UCSD-AML1 (cell line): ENCODE measurements around the gene PSMA7.
A peak's percentile ranks its signal among the peaks of the same experiment; 100 is the strongest.

Experiments
- DNase-seq: peaks from one replicate; lab custom pipeline; 2025; ENCODE audit not compliant: unreplicated experiment; lab: John Stamatoyannopoulos, UW

PSMA7 gene

DNA sequence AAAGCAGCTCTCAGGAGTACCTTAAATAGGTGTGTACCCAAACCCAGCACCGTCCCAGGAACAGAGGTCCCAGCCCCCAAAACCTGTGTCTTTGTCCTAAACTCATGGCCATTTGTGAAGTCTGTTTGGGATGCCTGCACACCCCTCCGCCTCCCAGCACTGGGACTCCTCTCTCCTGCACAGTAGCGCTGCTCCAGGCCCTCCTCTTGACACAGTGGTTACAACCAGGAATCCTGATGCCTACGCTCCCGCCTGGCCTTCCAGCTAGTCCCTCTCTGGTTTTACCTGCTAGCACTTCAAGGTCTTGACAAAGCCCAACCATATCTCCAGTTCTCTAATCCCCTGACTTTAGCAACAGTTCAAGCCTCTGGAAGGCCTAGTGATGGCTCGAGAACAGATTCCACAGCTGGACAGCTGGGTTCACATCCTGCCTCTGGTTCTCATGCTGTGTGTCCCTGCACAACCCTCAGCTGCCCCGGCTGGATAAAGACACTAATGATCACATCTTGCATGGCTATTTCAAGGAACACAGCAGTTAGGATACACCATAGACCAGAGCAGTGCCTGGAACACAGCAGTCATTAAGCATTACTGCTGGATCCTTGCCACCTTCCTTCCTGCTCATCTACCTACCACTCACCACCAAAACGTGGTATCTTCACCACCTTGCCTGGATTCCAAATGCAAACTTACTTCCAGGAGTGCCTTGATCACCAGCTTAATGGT lies 5.6 kb downstream of the PSMA7 start:
- DNase-seq, result no peak

DNA sequence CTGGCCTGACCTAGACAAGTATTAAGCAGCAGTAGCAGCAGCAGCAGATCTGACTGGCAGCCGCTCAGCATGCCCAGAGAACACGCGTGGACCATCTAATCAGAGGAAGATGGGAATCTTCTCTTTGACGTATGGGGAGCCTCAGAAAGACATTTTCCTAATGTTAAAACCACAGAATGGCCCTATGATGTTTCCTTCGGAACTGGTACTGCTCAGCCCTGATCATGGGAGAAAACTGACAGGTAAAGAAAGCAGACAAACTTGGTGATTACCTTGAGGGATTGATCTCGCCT lies 6.2 kb downstream of the PSMA7 start:
- no peak for DNase-seq

DNA sequence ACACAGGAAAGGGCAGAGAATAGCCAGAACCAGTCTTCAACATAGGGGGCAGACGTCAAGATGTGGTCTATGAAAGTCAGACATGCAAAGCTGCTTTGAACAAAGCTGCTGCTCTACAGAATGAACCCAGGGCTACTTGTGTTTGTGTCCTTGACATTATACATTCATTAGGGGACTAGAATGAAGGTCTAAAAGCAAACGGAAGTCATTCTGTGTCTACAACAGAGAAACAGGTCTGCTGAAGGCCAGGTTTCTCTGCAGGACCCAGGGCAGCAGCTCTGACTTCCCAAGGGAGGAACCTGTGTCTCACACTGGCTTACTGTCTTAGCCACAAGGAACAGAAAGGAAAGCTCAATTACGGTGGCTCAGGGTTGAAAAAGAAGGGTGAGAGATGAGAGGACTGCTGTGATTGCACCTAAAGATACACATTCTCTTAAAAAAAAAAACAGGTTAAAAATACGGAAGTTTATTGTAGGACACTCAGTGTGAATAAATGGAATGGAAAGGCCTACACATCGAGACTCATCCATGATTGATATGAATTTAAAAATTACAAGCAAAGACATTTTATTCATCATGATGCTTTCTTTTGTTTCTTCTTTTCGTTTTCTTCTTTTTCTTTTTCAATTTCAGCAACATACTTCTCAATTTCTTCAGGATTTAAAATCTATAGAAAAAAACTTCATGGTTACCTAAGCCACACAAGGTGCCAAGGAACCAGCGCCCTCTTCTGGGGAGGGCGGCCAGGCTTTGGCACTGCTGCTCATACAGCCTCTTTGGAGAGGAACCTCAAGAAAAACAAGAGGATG lies 6.7 kb downstream of the PSMA7 start:
- DNase-seq, result peak; percentile 81

DNA sequence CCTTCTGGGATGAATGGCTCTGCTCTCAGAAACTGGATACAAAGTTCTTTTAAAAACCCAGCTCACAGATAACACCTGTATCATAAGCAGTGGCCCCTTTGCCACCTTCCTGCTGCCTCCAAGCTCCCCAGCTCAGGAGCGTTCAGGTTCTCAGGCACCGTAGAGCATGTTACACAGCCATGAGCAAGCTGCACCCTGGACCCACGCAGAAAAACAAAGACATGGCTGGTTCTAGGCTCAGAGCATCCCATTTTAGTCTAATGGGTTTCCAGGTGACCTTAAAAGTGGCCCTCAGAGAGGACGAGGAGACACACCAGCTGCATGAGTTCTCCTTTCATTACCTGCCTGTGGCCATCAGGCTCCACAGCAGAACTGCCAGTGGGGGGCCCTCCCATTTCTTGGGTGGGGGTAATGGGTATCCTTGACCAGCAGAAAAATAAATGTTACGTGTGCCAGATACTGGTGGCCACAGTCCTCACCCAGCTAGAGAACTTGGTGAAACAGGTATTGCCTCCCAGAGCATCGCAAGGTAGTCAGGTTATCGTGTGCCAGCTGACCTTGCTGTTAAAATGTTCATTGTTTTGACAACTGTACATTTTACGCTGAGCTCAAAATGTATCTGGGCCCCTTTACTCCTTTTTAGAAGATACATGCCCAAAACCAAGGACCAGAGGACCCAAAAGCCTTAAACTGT lies 7.5 kb downstream of the PSMA7 start:
- DNase-seq, result no peak

DNA sequence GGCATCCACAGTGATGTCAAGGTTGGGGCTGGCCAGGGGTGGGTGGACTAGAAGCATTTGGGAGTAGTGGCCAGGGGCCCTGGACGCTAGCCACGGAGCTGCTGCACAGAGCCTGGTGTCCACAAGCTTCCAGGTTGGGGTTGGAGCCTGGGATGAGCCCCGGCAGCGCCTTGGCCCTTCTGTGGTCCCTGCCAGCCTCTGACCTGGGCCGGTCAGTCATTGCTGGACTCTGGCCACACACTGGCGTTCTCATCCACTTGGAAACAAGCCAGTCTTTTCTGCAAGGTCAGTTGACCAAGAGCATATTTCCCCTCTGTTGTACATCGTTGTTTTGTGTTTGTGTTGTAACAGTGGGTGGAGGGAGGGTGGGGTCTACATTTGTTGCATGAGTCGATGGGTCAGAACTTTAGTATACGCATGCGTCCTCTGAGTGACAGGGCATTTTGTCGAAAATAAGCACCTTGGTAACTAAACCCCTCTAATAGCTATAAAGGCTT lies 8.4 kb downstream of the PSMA7 start:
- no peak for DNase-seq

DNA sequence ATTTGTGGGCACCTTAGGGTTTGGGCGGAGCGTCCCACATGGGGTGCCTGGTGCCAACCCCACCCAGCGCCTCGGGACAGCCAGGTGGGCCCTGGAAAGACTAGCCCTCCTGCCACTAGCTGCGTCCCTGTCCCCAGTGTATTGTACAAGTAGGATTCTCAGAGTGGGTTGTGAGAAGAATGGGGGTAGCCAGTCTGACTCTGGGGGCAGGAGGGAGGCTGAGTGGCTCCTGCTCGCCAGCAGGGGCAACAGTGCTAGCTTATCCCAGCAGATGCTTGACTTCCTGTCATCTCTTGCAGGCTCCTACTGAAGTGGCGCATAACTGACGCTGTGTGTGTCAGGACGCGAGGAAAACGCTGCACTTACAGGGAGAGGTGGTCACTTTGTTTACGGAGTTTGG lies 9.3 kb downstream of the PSMA7 start:
- no peak for DNase-seq

DNA sequence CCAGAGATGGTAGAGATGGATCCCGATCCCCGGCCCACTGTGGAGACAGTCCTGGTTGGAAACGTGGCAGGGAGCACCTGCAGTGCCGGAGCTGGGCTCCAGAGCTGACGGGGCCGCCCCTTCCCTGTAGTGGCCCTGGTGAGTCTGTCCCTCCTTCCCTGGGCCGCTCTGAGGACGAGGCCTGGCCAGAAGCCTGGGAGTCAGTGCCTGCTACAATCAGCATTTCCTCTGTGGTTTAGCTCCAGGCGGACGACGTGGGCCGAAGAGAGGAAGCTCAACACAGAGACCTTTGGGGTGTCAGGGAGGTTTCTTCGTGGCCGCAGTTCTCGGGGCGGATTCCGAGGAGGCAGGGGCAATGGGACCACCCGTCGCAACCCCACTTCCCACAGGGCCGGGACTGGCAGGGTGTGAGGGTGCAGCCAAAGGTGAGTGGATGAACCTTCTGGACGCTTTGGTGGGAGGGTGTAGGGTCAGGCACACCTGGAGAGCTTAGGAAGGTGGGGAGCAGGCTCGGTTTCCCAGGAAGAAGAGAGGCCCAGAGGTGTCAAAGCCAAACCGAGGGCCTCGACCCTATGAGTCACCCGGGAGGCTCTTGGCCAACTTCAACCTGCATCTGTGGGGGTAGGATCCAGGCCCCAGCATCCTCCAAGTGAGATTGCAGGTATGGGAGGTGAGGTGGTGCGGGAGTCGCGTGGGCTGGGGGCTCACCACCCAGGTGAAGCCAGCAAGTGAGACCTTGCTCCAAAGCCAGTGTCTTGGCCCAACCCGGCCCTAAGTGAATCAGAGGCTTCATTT lies 9.9 kb downstream of the PSMA7 start:
- peak; percentile 54 for DNase-seq

DNA sequence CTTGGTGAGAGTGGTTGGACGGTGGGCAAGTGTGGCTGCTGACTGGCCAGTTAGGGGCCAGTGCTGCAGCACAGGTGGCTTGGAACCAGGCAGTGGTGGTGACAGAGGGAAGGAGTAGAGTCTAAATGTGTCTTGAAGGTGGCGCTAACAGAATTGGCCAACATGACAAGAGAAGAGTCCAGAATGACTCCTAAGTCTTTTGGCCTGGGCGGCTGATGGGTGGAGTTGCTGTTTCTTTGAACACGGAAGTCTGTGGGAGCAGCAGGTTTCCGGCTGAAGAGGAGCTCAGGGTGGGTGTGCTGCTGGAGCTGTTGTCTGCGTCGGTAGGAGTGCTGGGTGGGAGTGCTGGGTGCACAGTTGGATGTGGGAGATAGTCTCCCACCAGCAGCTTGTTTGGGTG lies 10.8 kb downstream of the PSMA7 start:
- no peak for DNase-seq

DNA sequence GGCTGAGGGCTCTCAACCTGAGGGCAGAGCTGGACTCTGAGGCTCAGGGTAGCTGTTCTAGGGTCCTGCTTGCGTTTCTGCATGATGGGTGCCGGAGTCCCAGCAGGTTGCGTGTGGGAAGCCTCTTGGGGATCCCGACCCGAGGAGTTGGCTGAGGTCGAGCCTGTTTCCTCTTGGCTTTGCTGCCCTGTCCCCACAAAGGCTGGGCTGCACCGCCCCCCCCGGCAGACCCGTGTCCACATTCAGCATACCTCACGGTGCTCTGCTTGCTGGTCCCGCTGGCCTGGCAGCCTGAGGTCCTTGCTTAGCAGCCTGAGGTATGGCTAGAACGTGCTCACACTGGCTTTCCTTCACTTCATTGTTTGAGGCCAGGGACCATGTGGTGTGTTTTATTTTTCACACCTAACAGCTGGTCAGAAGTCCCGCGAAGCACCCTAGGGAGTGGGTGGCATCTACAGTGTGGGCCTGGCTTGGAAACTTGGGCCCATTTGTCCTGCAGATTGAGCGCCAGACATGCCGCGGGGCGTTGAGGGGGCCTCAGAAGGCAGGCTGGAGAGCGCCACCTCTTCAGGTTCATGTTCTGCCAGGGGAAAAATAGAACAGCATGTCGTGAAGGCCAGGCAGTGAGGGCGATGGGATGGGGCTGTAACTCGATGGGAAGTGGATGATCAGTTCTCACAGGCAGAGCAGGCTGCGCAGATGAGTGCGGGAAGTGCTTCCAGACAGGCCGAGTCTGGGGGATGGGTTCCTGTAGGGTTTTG lies 11.5 kb downstream of the PSMA7 start:
- DNase-seq, result no peak

DNA sequence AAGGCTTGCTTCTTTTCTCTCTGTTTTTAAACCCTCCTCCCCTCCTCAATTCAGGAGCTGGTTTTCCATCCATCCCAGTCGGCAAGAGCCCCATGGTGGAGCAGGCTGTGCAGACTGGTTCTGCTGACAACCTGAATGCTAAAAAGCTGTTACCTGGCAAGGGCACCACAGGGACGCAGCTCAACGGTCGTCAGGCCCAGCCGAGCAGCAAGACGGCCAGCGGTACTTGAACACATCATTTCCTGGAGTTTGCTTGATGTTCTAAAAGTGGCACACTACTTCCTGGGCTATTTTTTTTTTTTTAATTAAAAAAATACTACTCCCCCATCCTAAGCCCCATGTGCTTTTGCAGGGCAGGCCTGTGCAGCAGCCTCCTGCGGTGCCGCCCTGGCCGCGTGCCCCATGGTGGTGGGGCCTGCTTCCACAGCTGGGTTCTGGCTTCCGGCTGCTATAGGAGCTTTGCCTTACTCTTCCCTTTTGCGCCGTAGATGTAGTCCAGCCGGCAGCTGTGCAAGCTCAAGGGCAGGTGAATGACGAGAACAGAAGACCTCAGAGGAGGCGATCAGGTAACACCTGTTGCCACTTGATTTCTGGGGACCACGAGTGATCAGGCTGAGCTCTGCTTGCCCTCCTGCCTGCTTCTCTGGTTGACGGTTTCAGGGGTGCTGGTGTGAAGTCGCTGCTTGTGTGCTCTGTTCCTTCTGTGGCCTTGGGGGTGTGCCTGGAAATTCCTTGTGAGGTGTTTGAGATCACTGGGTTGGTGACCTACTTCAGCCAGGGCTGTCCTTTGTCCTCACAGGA lies 13.3 kb downstream of the PSMA7 start:
- DNase-seq, result no peak

DNA sequence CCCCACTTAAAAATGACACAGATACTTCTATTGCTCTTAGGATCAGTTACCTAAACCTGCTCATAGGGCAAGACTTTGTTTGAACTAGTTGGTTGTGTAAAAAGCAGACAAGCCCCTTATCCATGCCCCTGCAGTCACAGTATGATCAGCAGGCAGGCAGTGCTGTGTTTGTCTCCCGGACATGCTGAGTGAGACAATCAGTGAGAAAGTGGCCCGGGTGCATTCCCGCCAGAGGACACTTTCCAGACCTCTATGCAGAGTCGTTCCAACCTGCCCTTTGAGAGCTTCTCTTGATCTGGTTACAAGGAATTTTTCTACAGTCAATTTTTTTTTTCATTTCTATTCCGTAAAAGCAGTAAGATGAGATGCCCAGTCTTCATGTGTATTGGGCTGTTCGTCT lies 14.7 kb downstream of the PSMA7 start:
- DNase-seq, result no peak

DNA sequence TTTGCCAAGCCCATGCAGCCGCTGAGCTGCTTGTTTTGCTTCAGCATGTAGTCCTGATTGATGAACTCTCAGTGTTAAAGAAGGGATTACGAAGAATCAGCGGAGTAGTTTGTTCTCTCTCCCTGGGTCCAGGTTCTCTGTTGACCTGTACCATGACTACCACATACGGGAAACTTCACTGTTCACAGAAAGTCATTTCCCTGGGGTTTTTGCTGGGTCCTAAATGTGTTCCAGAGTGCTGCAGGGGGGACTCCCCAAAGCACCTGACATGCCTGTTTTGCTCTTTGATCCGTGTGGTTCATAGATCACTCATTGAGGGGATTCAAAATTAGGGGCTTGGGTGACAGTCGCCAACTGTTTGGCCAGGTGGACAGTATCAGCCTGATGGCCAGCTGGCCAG lies 15.4 kb downstream of the PSMA7 start:
- DNase-seq, result no peak

DNA sequence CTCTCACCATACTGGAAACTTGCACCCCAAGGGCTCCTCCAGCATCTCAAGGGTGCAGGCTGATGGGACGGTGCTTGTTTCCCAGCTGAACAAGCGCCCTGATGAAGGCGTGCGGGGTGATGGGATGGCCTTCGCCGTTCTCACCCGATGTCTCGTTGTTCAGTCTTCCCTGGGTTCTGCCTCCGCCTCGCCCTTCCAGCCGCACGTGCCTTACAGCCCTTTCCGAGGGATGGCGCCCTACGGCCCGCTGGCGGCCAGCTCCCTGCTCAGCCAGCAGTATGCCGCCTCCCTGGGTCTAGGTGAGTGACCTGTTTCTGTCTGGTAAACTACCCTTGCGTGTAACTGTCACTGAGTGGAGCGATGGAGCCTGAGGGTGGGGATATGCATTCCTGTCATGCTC lies 17.1 kb downstream of the PSMA7 start:
- DNase-seq, result no peak

DNA sequence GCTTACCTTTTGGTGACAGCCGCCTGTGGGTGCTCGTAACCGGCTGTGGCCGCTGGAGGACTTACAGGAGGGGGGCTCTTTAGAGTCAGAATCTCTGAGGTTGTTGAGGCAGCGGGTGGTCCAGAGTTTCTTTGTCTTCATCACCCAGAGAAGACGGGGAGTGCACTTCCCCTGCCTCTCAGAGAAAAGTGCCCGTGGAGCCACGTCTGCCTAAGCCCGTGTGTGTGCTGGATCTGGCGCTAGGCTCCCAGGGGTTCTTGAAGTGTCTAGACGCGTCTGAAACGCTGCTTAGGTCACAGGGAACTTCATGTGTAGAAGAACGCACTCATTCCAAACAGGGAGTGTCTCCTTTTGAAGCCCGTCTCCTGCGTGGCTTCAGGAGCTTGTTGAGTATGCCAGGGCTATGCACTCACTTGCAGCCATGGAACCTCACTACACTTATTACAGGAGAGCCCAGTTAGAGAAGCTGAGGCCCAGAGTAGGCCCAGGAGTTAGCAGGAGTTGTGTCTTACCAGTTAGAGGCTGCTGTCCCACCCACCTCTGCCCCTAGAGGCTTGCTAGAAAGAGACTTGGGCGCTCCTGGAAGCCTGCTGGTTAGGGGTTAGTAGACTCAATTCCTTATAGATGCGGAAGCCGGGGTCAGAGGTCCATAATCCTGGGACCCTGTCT lies 19.6 kb downstream of the PSMA7 start:
- no peak for DNase-seq

DNA sequence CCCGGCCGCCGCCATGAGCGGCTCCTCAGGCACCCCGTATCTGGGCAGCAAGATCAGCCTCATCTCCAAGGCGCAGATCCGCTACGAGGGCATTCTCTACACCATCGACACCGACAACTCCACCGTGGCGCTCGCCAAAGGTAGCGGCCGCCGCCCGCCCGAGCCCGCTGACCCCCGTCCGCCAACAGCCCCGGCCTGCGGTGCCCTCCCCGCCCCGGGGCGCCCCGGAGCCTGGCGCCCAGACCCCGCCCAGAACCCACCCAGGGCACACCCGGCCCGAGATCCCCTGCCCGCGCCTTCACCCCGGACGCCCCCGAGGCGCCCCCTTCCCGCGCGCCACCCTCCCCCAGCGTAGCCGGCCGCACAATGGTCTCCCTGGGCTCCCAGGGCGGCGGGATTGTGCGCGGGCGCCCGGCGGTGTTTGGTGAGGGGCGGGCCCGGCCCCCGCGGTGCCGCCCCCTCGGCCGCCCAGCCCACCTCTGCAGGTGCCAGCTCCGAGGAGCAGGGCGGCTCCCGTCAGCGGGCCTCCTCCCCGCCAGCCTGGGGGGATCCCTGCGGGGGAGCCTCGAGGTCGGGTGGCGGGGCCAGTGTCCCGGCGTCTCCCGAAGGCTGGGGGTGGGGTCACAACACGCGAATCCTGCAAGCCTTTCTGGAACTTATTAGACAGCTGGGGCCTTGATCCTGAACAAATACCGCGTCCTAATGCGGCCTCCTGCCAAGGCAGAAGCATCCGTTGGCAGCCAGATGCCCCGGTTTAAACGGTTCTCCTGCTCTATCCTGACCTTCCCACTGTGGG lies 20.3 kb downstream of the PSMA7 start:
- DNase-seq, result no peak

DNA sequence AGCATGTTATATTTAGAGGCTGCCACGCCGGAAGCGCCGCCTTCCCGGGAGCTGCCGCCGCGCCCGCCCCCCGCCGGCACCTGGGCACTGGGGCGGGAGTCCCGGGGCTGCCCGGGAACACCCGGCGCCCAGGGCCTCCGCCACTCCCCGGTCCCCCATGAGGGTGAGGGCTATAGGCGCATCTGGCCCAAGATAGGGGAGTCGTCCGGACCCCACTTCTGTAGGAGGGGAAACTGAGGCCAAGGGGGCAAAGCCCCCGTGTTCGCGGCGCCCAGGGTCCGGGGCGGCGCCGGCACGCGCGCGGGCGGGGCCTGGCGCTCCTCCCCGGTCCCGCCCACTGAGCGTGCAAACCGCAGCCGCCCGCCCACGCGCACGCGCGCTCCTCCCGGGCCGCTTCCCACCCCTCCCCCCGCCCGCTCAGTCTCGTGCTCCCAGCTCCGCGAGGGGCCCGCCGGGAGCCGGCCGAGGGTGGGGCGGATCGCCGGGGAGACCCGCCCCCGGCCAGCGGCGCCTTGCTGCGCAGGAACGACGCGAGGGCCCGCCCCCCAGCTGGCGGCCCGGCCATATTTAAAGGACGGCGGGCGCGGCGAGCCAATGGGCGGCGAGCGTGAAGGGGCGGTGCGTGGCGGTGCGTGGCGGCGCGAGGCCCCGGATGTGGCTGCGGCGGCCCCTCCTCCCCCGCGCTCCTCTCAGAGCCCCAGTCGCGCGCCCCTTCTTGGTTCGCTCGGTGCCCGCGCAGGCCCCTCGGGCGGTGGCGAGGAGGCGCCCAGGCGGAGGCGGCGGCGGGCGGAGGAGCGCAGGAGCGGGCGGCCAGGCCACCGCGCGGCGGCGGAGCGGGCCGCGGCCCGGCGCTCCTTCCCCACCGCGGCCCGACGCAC lies 21.2 kb downstream of the PSMA7 start, which contains the start of gene LSM14B:
LSM14B (plus strand) TSS at position 700 of the 878 bp plus-strand sequence. CDS start 192 bp downstream, outside the sequence.
- peak; percentile 99 for DNase-seq
